ENCODE results near the gene NDE1.

Gene NDE1

GRCh38 chr16:15736529-15736928 lies 86.5 kb downstream of the NDE1 start:
- DNase-seq (ENCODE audit: low read depth in 2 of 2) = no peak

DNA sequence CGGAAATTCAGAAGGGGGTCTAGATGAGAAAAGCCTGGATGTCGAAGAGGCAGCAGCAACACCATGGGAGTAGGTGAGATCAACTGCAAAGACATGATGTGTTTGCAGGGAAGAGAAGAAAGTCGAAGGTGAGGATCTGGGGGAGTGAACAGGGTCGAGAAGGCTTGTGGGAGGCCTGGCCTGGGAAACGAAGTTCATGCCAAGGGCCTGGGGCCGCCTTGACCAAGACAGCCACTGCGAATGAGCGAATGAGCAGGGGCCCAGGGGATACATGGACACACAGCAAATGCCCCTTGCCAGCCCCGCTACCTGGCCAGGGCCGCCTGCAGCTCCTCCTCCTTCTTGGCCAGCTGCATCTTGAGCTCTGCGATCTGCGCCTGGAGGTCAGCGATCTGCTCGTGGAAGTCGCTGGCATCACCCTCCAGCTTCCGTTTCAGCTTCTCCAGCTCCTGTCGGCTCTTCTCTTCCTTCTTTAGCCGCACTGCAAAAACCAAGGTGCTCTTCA lies 87.1 kb downstream of the NDE1 start:
- DNase-seq (ENCODE audit: low read depth in 2 of 2) = no peak

DNA sequence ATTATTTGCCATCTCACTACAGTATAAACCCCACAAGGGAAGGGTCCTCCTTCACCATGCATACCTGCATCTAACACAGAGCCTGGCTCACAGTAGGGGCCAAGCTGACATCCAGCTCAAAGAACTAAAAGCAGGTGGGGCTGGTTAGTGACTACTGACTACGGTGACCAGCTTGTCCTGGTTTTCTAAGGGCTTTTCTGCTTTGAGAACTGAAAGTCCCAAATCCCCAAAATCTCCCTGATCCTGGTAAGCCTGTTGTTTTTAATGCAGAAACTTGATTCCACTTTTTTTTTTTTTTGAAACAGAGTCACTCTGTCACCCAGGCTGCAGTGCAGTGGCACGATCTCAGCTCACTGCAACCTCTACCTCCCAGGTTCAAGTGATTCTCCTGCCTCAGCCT lies 89.4 kb downstream of the NDE1 start:
- no peak for DNase-seq (ENCODE audit: low read depth in 2 of 2)

DNA sequence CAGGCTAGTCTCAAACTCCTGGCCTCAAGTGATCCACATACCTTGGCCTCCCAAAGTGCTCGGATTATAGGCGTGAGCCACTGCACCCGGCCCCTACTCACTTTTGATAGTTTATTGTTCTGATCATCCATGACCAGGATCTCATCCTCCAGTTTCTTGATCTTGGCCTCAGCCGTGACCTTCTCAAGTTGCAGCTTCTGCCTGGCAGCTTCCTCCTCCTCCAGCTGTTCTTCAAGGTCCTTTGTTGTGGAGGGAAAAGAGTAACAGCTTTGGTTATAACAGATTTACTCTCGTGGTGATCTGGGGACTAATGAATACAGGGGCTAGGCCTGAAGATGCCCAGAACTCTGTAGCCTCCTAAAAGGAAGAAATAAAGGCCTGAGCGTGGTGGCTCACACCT lies 89.9 kb downstream of the NDE1 start:
- DNase-seq (ENCODE audit: low read depth in 2 of 2) = no peak

DNA sequence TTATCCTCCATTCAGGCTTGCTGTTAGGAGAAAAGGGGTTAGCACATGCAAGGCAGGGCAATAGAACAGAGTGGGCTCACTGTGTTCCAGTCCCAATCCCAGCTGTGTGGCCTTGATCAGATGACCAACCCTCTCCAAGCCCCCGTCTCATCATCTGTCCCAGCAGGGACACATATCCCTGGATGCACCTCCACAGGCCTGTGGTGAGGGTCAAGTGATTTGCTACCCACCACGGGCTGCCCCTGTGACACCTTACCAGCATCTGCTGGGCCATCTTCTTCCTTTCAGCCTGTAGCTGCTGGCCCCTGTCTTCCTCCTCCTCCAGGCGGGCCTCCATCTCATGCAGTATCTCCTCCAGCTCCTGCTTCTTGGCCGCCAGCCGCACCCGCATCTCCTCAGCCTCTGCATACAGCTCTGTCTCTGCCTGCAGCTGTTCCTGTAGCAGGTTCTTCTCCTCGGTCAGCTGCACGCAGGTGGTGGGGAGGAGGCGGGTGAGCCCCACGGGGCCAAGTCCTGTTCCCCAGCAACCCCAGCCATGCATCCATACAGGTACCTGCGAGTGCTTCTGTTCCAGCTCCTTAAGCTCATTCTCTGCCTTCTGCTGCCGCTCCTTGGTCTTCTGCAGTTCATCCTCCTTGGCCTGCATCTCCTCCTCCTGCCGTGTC lies 91.3 kb downstream of the NDE1 start:
- DNase-seq (ENCODE audit: low read depth in 2 of 2) = no peak

GRCh38 chr16:15742716-15743115 lies 92.7 kb downstream of the NDE1 start:
- DNase-seq (ENCODE audit: low read depth in 2 of 2) = no peak

- no peak for DNase-seq (ENCODE audit: low read depth in 2 of 2)
Observed at GRCh38 chr16:15743657-15744056, 93.6 kb downstream of the NDE1 start.

DNA sequence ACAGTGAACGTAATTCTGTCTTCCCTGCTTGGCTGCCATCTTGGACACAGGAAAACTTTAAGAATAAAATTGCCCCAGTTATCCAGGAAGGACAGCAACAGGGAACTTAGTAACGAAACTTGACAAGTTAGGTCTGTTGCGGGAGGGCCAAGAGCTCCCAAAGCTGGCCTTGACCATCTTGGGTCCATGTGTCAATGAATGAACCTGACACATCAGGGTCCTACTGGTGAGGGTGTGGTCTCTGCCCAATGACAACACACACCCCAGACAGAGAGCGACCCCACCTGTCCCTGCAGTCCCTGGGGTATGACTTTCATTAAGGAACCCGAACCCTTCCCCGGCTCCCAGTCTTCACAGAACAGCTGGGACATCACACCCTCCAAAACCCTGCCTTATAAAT lies 96.3 kb downstream of the NDE1 start:
- DNase-seq (ENCODE audit: low read depth in 2 of 2) = no peak

- no peak for DNase-seq (ENCODE audit: low read depth in 2 of 2)
Observed at GRCh38 chr16:15747937-15748336, 97.9 kb downstream of the NDE1 start.

GRCh38 chr16:15748654-15749053 lies 98.6 kb downstream of the NDE1 start:
- no peak for DNase-seq (ENCODE audit: low read depth in 2 of 2)

DNA sequence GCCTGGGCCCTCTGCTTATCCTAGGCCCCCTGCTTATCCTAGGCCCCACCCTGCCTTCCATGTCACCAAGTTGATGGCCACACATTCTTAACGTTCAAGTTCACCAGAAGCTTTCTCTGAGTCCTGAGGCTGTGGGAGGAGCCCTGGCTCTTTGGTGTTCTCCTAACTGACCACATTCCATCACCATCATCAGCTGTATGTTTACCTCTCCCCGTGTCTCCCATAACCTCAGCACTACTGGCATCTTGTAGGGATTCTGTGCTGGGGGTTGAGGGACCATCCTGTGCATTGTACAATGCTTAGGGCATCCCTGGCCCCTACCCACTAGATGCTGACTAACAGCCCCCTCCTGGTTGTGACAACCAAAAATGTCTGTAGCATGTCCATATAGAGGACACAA lies 99.3 kb downstream of the NDE1 start:
- DNase-seq (ENCODE audit: low read depth in 2 of 2) = no peak

- no peak for DNase-seq (ENCODE audit: low read depth in 2 of 2)
Observed at GRCh38 chr16:15749985-15750384, 99.9 kb downstream of the NDE1 start.

DNA sequence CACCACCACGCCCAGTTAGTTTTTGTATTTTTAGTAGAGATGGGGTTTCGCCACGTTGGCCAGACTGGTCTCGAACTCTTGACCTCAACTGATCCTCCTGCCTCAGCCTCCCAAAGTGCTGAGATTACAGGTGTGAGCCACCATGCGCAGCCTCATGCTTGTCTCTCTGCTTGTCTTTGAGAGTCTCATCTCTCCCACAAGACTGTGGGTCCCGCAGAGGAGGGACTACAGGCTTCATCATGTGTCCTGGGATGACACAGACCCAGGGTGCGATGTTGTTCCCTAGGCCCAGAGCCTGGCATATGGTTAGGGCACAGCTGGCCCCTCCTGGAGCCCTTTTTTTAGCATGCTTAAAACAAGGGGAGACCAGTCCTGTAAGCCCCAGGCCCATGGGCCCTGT lies 101.9 kb downstream of the NDE1 start:
- DNase-seq (ENCODE audit: low read depth in 2 of 2) = no peak

GRCh38 chr16:15752717-15753488 lies 102.9 kb downstream of the NDE1 start:
- DNase-seq (ENCODE audit: low read depth in 2 of 2) = no peak

DNA sequence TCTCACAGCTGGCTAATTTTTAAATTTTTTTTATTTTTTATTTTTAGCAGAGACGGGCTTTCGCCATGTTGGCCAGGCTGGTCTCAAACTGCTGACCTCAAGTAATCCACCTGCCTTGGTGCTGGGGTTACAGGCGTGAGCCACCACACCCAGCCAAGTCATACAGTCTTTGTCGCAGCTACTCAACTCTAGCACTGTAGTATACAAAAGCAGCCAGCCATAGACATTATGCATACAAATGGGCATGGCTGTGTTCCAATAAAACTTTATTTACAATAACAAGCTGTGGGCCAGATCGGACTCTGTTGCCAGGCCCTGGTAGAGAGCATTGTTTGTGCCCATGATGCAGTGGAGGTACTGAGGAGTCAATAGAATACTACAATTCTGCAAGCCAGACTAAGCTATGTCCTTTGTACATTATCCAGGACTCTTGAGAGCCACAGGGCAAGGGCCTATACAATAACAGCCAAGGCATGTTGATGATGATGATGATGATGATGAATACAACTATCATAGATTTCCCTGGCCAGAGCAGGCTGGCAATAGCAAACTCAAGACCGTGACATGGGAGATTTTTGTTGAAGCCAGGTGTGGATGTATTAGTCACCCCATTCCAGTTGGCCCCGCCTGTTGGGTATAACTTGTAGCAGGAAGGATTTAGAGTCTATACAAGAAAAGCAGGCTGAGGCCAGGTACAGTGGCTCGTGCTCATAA lies 104.9 kb downstream of the NDE1 start:
- DNase-seq (ENCODE audit: low read depth in 2 of 2) = no peak

DNA sequence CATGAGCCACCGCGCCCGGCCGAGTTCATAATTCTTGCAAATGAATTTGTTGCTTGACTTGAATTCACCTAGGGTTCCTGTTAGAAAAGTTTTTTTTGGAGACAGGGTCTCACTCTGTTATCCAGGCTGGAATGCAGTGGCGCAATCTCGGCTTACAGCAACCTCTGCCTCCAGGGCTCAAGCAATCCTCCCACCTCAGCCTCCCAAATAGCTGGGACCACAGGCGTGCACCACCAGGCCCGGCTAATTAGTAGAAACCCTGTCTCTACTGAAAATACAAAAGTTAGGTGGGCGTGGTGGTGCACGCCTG lies 107.0 kb downstream of the NDE1 start:
- no peak for DNase-seq (ENCODE audit: low read depth in 2 of 2)

GRCh38 chr16:15757630-15758251 lies 107.7 kb downstream of the NDE1 start:
- no peak for DNase-seq (ENCODE audit: low read depth in 2 of 2)

GRCh38 chr16:15759070-15759469 lies 109.0 kb downstream of the NDE1 start:
- DNase-seq (ENCODE audit: low read depth in 2 of 2) = no peak

DNA sequence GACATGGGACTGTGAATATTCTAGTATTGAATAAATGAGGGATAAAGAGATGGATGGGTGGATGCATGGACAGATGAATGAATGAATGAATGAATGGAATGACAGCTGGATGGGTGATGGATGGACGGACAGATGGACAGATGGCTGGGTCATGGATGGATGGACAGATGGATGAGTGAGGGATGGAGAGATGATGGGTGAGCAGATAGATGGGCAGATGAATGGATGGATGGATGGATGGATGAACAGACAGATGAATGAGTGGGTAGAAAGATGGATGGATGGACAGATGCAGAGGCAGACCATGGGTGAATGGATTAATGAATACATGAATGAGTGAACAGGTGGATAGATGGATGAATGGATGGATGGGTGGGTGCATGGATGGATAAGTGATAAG lies 110.1 kb downstream of the NDE1 start:
- DNase-seq (ENCODE audit: low read depth in 2 of 2) = no peak

- no peak for DNase-seq (ENCODE audit: low read depth in 2 of 2)
Observed at GRCh38 chr16:15764112-15764511, 114.1 kb downstream of the NDE1 start.

- no peak for DNase-seq (ENCODE audit: low read depth in 2 of 2)
Observed at GRCh38 chr16:15765116-15765515, 115.1 kb downstream of the NDE1 start.

DNA sequence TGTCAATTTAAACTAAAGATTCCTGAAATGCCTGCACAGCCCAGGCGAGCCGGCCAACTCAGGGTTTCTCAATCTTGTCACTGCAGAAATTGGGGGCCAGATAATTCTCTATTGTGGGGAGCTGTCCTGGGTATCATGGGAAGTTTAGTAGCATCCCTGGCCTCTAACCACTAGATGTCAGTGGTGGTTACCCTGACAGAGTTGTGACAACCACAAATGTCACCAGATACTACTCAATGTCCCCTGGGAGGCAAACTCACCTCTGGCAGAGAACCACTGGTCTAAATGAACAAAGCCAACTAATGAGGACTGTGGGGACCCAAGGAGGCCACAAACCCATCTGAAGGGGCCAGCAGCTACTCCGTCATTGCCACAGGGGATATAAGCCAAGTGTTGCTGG lies 115.8 kb downstream of the NDE1 start:
- peak in 1 of 2 donors; percentile 3 for DNase-seq (ENCODE audit: low read depth in 2 of 2)
